Activated CD4-positive, alpha-beta T cell treated with anti-CD3 and anti-CD28 coated beads for 36 hours (primary cell): Measurements from ENCODE around the gene PTK7. TPM values are rescaled to one million over a fixed set of nuclear protein-coding genes. Genes with fewer than 3 reads are reported as not detected.

Experiments used
- ATAC-seq: fragments of 200-7000 bp; cut with Tn5 transposase; one replicate; pipeline ENCODE4 v1.10.0; 2021; ENCODE audit warnings: mild to moderate bottlenecking, moderate library complexity
- CTCF ChIA-PET: fragments of 350-600 bp; sonication (Branson Sonifier 250); formaldehyde crosslinking; loops from one replicate; lab custom pipeline; 2021; ENCODE audit warnings: antibody characterized with exemption; lab: Charles Lee
- POLR2A ChIA-PET: fragments of 350-600 bp; sonication (Branson Sonifier 250); formaldehyde crosslinking; loops from one replicate; lab custom pipeline; 2021; ENCODE audit warnings: antibody characterized with exemption, inconsistent platforms; lab: Charles Lee
- DNase-seq: peaks from one replicate; pipeline ENCODE4 v3.0.0-alpha.2; 2020
- H3K27ac Mint-ChIP-seq: one replicate; pipeline ENCODE4 v1.8.0; 2021; ENCODE audit warnings: mixed read lengths
- H3K27me3 Mint-ChIP-seq: one replicate; pipeline ENCODE4 v1.8.0; 2021; ENCODE audit warnings: mixed read lengths
- H3K36me3 Mint-ChIP-seq: one replicate; pipeline ENCODE4 v1.8.0; 2021; ENCODE audit warnings: low read depth, mixed read lengths
- H3K4me1 Mint-ChIP-seq: one replicate; pipeline ENCODE4 v1.8.0; 2021; ENCODE audit warnings: mixed read lengths
- H3K4me3 Mint-ChIP-seq: one replicate; pipeline ENCODE4 v1.8.0; 2021; ENCODE audit warnings: mild to moderate bottlenecking, moderate library complexity, mixed read lengths
- H3K9me3 Mint-ChIP-seq: one replicate; pipeline ENCODE4 v1.8.0; 2021; ENCODE audit warnings: low read depth, mixed read lengths
- intact Hi-C, 2 experiments: fragments of 100-400 bp; cut with DNase I in 1 of 2; cut with micrococcal nuclease in 1 of 2; formaldehyde crosslinking; loops; one replicate each; pipeline versions ENCODE4 v1.14.2 to v1.15.1; 2022 to 2024; cut with DNase I, micrococcal nuclease
- total RNA-seq, 2 experiments: library from RNA; stranded (reverse); gene quantifications; one replicate each; pipeline ENCODE4 v1.2.3, GENCODE V29; 2021

The PTK7 gene
- total RNA-seq, 2 experiments from 2014 or later = 4.1 to 4.6 TPM

DNA sequence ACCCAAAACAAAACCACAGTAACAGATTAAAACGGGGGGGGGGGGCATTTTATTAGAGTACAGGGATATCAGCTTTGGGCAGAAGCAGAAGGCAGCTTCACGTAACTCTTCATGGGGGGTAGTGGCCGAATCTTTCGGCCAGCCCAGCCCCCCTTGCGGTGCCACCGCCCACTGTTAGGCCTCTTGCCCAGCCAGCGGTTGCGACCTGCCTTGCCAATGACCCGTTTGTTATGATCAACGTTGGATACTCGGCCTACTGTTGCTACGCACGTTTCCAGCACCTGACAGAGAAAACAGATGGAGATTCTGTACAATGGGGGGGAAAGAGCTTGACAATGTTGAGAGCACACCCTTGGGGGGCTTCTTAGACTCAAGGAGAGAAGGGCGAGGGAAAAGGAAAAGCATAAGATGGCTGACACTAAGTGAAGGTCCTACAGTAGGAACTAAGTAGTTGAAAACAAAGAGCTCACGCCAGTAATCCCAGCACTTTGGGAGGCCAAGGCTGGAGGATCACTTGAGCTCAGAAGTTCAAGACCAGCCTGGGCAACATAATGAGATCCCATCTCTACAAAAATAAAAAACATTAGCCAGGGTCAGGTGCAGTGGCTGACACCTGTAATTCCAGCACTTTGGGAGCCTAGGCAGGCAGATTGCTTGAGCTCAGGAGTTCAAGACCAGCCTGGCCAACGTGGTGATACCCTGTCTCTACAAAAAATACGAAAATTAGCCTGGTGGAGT lies 21.7 kb upstream of the PTK7 start:
- POLR2A ChIA-PET = interaction anchor here (0.6 to 1.1 kb wide), 8 partner anchors 15 to 458 kb away, joined by 3 to 9 read pairs (median 4); partner anchors contain the start of genes CNPY3 and PEX6

DNA sequence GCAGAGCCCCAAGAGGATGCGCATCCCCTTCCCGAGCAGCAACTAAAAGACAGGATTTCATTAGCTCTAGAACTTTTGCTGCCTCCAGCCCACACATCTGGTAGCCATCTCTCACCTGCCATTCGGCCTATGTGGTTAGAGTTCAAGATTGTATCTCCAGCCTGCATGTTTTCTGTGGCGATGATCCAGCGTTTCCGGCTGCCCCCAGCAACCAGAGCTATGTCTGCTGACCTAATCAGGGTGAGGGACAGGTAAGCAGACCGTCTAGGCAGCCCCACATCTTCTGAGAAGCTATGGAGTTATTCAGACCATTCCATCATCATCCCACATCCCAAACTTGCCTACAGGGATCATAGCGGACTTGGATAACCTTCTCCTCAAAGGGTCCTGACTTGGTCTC lies 20.1 kb upstream of the PTK7 start:
- H3K27ac Mint-ChIP-seq = no peak overlapping the region
- H3K9me3 Mint-ChIP-seq = no peaks in the 10 kb centered on the region
- no peak overlapping the region for H3K4me3 Mint-ChIP-seq
- ATAC-seq (no peak), DNase-seq (no peak)
- peaks cover 22% of the 10 kb centered on the region for H3K36me3 Mint-ChIP-seq
- H3K27me3 Mint-ChIP-seq = no peaks in the 10 kb centered on the region
- POLR2A ChIA-PET = interaction anchor here (0.6 kb wide), 1 partner anchor 33 kb away, joined by 3 read pairs; no protein-coding TSS in a partner anchor
- peaks cover 52% of the 10 kb centered on the region for H3K4me1 Mint-ChIP-seq
- CTCF ChIA-PET = interaction anchor here (0.6 to 1.7 kb wide), 3 partner anchors 87 to 356 kb away, joined by 3 read pairs; no protein-coding TSS in a partner anchor
- intact Hi-C loops = loop anchor here in 1 of 2 experiments (10.0 kb wide), 3 partner anchors 491 to 1271 kb away; partner anchors contain the start of genes POLH, PRICKLE4, TOMM6 and UBR2

More for the DNA sequence above, 21.7 kb upstream of the PTK7 start:
- no peak for DNase-seq
- Mint-ChIP-seq H3K27me3 (no peaks in the 10 kb centered on the region), H3K9me3 (no peaks in the 10 kb centered on the region), H3K27ac (peak overlapping the region; percentile 97), H3K4me1 (peaks cover 44% of the 10 kb centered on the region), H3K4me3 (peak overlapping the region; percentile 99), H3K36me3 (peaks cover 33% of the 10 kb centered on the region)
- intact Hi-C loops = loop anchor here in 1 of 2 experiments (5.0 to 10.0 kb wide), 4 partner anchors 423 to 1270 kb away; partner anchors contain the start of genes POLH, PRICKLE4, TJAP1 and TOMM6
- no peak for ATAC-seq
- CTCF ChIA-PET = interaction anchor here (0.7 to 1.5 kb wide), 7 partner anchors 25 to 490 kb away, joined by 3 to 5 read pairs (median 3); partner anchors contain the start of genes KLHDC3, PEX6, RRP36 and UBR2

GRCh38 chr6:43058531-43058930 lies 17.6 kb upstream of the PTK7 start:
- POLR2A ChIA-PET = interaction anchor here (0.7 to 1.1 kb wide), 3 partner anchors 10 to 80 kb away, joined by 3 to 4 read pairs (median 3); partner anchors contain the start of gene PEX6
- Mint-ChIP-seq H3K9me3 (no peaks in the 10 kb centered on the region), H3K36me3 (peaks cover 15% of the 10 kb centered on the region), H3K4me1 (peaks cover 34% of the 10 kb centered on the region), H3K27ac (peak overlapping the region; percentile 94), H3K27me3 (no peaks in the 10 kb centered on the region), H3K4me3 (peak overlapping the region; percentile 85)
- DNase-seq (no peak), ATAC-seq (no peak)
- CTCF ChIA-PET = interaction anchor here (0.7 to 1.4 kb wide), 5 partner anchors 9 to 160 kb away, joined by 3 to 4 read pairs (median 4); partner anchors contain the start of gene RRP36
- intact Hi-C loops = loop anchor here (2.0 to 10.0 kb wide), 6 partner anchors 80 to 1274 kb away; partner anchors contain the start of genes DNPH1 (in 1 of the 2), PEX6 (in 1 of the 2), POLH (in 1 of the 2) and POLR1C (in 1 of the 2)

DNA sequence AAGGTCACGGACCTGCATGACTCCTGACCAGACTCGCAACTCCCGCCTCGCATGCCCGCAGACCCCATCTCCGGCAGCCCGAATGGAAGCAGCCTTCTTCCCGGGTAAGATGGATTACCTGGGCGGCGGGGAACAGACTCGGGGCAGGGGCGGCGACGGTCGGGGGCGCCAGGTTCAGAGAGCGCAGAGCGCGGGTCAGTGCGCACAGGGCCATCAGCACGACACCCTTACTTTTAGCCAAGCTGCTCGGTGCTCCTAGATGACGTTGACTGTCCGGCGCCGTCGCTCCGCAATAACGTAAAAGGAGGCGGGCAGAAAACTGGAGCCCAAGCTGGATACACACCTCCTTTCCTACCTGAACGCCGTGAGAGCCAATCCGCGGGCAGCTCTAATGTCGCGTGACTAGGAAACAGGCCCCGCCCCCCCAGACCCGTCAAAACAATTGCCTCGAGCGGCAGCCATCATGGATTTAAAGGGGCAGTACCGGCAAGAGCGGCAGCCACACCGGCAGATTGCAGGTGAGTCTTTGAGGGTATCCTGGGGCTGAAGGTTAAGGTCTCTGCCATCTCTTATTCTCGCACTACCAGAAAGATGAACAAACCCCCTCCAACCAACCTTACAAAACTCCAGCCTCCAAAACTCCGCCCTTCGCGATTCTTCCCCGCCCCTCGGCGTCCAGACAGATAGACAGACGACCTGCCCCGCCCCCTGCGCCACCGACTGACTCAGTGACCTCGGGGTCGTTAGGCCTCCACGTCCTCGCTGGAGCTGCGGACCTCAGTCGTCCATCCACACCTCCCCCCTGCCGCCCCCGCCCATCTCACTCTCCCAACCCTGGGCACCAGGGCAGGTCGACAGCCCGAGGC lies 16.7 kb upstream of the PTK7 start, which contains the start of the genes KLC4 and MRPL2:
KLC4 (plus strand) TSS at position 464 of the 866 bp plus-strand sequence. CDS start 1,705 bp downstream, outside the sequence.
MRPL2 (minus strand) TSS at position 267 of the 866 bp plus-strand sequence; CDS start at position 214, 53 bp downstream.
- Mint-ChIP-seq H3K4me1 (peaks cover 27% of the 10 kb centered on the region), H3K36me3 (peaks cover 11% of the 10 kb centered on the region), H3K27me3 (no peaks in the 10 kb centered on the region), H3K9me3 (no peaks in the 10 kb centered on the region), H3K27ac (peak within 1 kb of the TSS; percentile 94), H3K4me3 (peak within 1 kb of the TSS; percentile 85)
- ChIA-PET POLR2A (interaction anchor here (0.5 to 1.3 kb wide), 10 partner anchors 10 to 180 kb away, joined by 3 to 8 read pairs (median 3); partner anchors contain the start of genes CNPY3, KLHDC3, MEA1 and PEX6), CTCF (interaction anchor here (0.5 to 1.4 kb wide), 6 partner anchors 10 to 85 kb away, joined by 3 to 4 read pairs (median 4); partner anchors contain the start of gene RRP36)
- DNase-seq (peak; percentile 99), ATAC-seq (peak; percentile 98)
- intact Hi-C loops = loop anchor here (1.0 to 10.0 kb wide), 19 partner anchors 38 to 1275 kb away; partner anchors contain the start of genes ABCC10 (in 2 of the 2), KLHDC3 (in 2 of the 2), PEX6 (in 2 of the 2) and SRF (in 2 of the 2)

DNA sequence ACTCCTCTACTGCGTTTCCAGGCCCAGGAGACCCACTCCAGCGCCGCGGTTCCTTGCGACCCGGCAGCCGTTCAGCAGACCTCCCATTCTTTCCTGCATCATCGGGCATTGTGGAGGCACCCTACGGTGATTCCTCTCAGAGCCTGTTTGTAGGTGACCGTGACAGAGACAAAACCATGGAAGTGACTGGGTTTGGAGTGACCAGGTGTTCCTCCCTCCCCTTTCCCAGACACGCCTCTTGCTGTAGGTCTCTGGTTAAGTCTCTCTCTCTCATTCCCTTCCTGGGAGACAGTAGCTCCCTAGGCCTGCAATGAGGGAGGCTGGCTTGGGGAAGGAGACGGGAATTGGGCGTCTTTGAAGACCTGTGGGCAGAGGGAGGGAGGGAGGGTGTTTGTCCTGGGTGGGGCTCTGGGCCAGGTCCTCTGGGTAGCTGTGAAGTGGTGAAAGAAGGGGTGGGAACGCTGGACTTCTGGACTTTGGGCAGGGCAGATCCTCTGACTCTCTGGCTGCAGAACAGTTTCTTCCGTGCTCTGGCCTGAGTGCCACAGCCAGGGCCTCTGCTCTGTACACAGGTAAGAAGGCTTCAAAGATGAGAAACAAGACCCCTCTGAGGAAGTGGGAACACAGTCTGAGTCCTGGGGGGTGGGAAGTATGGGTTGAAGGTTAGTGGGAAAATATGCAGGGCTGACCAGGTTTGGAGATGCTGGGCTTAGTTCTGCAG lies 15.9 kb upstream of the PTK7 start:
- H3K9me3 Mint-ChIP-seq = no peaks in the 10 kb centered on the region
- intact Hi-C loops = no loop called here
- peak overlapping the region; percentile 94 for H3K27ac Mint-ChIP-seq
- ChIA-PET POLR2A (interaction anchor here (1.3 kb wide), 1 partner anchor 130 kb away, joined by 3 read pairs; the partner anchor contains the start of gene CNPY3), CTCF (interaction anchor here (0.5 to 1.4 kb wide), 3 partner anchors 11 to 795 kb away, joined by 3 to 4 read pairs (median 3); no protein-coding TSS in a partner anchor)
- peaks cover 11% of the 10 kb centered on the region for H3K36me3 Mint-ChIP-seq
- no peaks in the 10 kb centered on the region for H3K27me3 Mint-ChIP-seq
- H3K4me3 Mint-ChIP-seq = peak overlapping the region; percentile 85
- ATAC-seq (no peak), DNase-seq (no peak)
- peaks cover 27% of the 10 kb centered on the region for H3K4me1 Mint-ChIP-seq

DNA sequence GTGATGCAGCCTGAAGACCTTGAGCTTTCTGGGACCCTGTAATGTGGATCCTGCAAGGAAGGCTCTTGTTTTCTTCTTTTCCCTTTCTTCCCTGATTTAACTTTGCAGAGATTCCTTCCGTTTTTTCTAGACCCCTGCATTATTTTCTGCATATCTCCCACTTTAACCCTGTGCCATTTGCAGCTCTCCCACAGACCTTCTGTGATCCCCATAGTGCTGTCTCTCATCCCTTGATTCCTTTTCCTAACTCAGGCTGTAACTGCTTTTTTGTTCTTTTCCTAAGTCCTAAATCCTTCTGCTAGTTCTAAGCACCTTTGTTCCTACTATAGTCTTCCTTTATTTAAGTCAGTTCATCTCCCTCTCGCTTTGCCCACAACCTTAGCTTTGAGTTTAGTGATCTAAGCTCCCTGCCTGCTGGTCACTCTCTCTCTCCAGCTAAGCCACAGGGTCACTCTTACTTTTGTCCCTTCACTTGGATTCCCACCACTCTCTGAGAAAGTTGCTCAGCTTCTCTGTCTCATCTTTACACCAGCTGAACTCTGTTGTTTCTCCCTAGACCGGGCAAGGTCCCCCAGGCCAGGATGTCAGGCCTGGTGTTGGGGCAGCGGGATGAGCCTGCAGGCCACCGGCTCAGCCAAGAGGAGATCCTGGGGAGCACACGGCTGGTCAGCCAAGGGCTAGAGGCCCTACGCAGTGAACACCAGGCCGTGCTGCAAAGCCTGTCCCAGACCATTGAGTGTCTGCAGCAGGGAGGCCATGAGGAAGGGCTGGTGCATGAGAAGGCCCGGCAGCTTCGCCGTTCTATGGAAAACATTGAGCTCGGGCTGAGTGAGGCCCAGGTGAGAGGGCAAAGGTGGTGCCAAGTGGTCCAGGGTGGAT lies 15.1 kb upstream of the PTK7 start:
- DNase-seq (no peak), ATAC-seq (no peak)
- H3K4me1 Mint-ChIP-seq = peaks cover 27% of the 10 kb centered on the region
- intact Hi-C loops = no loop called here
- H3K4me3 Mint-ChIP-seq = peak overlapping the region; percentile 85
- POLR2A ChIA-PET = interaction anchor here (0.5 kb wide), 1 partner anchor 366 kb away, joined by 3 read pairs; the partner anchor contains the start of gene ABCC10
- CTCF ChIA-PET = interaction anchor here (0.7 to 1.4 kb wide), 2 partner anchors 12 to 796 kb away, joined by 3 to 4 read pairs; no protein-coding TSS in a partner anchor
- peaks cover 4% of the 10 kb centered on the region for H3K36me3 Mint-ChIP-seq
- peak overlapping the region; percentile 1 for H3K27ac Mint-ChIP-seq
- no peaks in the 10 kb centered on the region for H3K9me3 Mint-ChIP-seq
- H3K27me3 Mint-ChIP-seq = no peaks in the 10 kb centered on the region

DNA sequence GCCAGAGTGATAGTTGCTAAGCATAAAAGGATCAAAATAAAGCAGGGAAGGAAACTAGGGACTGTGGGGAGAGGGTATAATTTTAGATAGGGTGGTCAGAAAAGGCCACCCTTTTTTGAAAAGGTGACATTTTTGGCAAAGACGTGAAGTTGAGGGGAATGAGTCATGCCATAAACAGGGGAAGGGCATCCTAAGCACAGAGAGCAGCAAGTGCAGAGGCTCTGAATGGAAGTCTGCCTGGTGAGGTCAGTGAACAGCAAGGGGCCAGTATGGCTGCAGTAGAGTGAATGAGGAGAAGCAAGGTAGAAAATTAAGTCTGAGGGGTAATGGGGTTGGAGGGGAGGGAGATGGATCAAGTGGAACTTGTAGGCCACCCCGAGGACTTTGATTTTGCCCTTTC lies 14.3 kb upstream of the PTK7 start:
- no peak overlapping the region for H3K27ac Mint-ChIP-seq
- peaks cover 27% of the 10 kb centered on the region for H3K4me1 Mint-ChIP-seq
- intact Hi-C loops = no loop called here
- H3K9me3 Mint-ChIP-seq = no peaks in the 10 kb centered on the region
- DNase-seq (no peak), ATAC-seq (no peak)
- H3K4me3 Mint-ChIP-seq = no peak overlapping the region
- H3K27me3 Mint-ChIP-seq = no peaks in the 10 kb centered on the region
- peaks cover 2% of the 10 kb centered on the region for H3K36me3 Mint-ChIP-seq
- ChIA-PET POLR2A (interaction anchor here (0.5 kb wide), 1 partner anchor 365 kb away, joined by 3 read pairs; the partner anchor contains the start of gene ABCC10), CTCF (no interaction called here)

DNA sequence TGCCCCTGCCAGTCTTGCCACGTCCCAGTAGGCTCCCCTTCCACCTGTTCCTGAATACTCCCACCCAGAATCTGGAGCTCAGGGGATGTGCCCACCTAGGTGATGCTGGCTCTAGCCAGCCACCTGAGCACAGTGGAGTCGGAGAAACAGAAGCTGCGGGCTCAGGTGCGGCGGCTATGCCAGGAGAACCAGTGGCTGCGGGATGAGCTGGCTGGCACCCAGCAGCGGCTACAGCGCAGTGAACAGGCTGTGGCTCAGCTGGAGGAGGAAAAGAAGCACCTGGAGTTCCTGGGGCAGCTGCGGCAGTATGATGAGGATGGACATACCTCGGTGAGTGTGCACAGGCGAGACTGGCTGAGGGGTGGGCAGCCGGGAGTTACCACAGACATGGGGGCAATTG lies 13.3 kb upstream of the PTK7 start:
- peaks cover 24% of the 10 kb centered on the region for H3K4me1 Mint-ChIP-seq
- intact Hi-C loops = no loop called here
- no peaks in the 10 kb centered on the region for H3K27me3 Mint-ChIP-seq
- no peaks in the 10 kb centered on the region for H3K9me3 Mint-ChIP-seq
- H3K36me3 Mint-ChIP-seq = no peaks in the 10 kb centered on the region
- no peak overlapping the region for H3K4me3 Mint-ChIP-seq
- ChIA-PET POLR2A (no interaction called here), CTCF (interaction anchor here (0.6 kb wide), 1 partner anchor 314 kb away, joined by 3 read pairs; no protein-coding TSS in a partner anchor)
- ATAC-seq (no peak), DNase-seq (no peak)
- H3K27ac Mint-ChIP-seq = no peak overlapping the region
